MM.1S (cell line): ENCODE results near the gene DPP6.

Source experiments
- DNase-seq: peaks from one replicate; pipeline ENCODE4 v3.0.0-alpha.2; 2015
- H2AFZ ChIP-seq: fragments of 300-600 bp; sonication (generic); 2 replicates; pipeline ENCODE4 v1.6.0; 2016; ENCODE audit warnings: antibody characterized with exemption, low read length
- H3F3A ChIP-seq: fragments of 300-600 bp; sonication (generic); 2 replicates; pipeline ENCODE4 v1.6.1; 2016; ENCODE audit warnings: mild to moderate bottlenecking, antibody characterized with exemption, low read length, moderate library complexity, mixed read lengths; ENCODE audit not compliant: insufficient read depth
- H3K27ac ChIP-seq: fragments of 300-600 bp; sonication (generic); 2 replicates; pipeline ENCODE4 v1.5.1; 2016; ENCODE audit warnings: mild to moderate bottlenecking, low read length
- H3K27me3 ChIP-seq: fragments of 300-600 bp; sonication (generic); replicated peaks from 2 replicates; pipeline ENCODE4 v1.6.0; 2016; ENCODE audit warnings: low read length; ENCODE audit not compliant: insufficient read depth
- H3K36me3 ChIP-seq: fragments of 300-600 bp; sonication (generic); replicated peaks from 2 replicates; pipeline ENCODE4 v1.6.1; 2016; ENCODE audit warnings: mild to moderate bottlenecking, low read length, mixed read lengths; ENCODE audit not compliant: insufficient read depth
- H3K4me1 ChIP-seq: fragments of 300-600 bp; sonication (generic); 2 replicates; pipeline ENCODE4 v1.6.1; 2016; ENCODE audit warnings: low read length, mixed read lengths
- H3K4me2 ChIP-seq: fragments of 300-600 bp; sonication (generic); 2 replicates; pipeline ENCODE4 v1.6.0; 2016; ENCODE audit warnings: low read depth, low read length
- H3K4me3 ChIP-seq: fragments of 300-600 bp; sonication (generic); 2 replicates; pipeline ENCODE4 v1.5.1; 2016; ENCODE audit warnings: low read length, mixed read lengths
- H3K79me2 ChIP-seq: fragments of 300-600 bp; sonication (generic); 2 replicates; pipeline ENCODE4 v1.6.1; 2016; ENCODE audit warnings: mixed run types, low read length, mixed read lengths
- H3K9ac ChIP-seq: fragments of 300-600 bp; sonication (generic); 2 replicates; pipeline ENCODE4 v1.6.1; 2016; ENCODE audit warnings: low read length, mixed read lengths
- H3K9me2 ChIP-seq: fragments of 300-600 bp; sonication (generic); replicated peaks from 2 replicates; pipeline ENCODE4 v1.6.1; 2016; ENCODE audit warnings: mild to moderate bottlenecking, low read length, mixed read lengths; ENCODE audit not compliant: insufficient read depth
- H3K9me3 ChIP-seq: fragments of 300-600 bp; sonication (generic); replicated peaks from 2 replicates; pipeline ENCODE4 v1.6.1; 2016; ENCODE audit warnings: mild to moderate bottlenecking, low read length, mixed read lengths; ENCODE audit not compliant: insufficient read depth
- H4K20me1 ChIP-seq: fragments of 300-600 bp; sonication (generic); 2 replicates; pipeline ENCODE4 v1.6.1; 2016; ENCODE audit warnings: mild to moderate bottlenecking, low read length, moderate library complexity, mixed read lengths; ENCODE audit not compliant: insufficient read depth
- EZH2 ChIP-seq: fragments of 300-600 bp; sonication (generic); optimal IDR thresholded peaks from 2 replicates; pipeline ENCODE3; 2017; ENCODE audit warnings: low read depth, mild to moderate bottlenecking, antibody characterized with exemption, low read length, mixed read lengths
- EZH2phosphoT487 ChIP-seq: fragments of 300-600 bp; sonication (generic); IDR thresholded peaks from 2 replicates; pipeline ENCODE4 v1.6.1; 2018; ENCODE audit warnings: antibody characterized with exemption, low read length
- TF ChIP-seq, protein P1 (sequence below): fragments of 300-600 bp; sonication (generic); IDR thresholded peaks from 2 replicates; pipeline ENCODE4 v1.5.1; 2016; ENCODE audit warnings: antibody characterized with exemption, low read length, mixed read lengths

DPP6 gene

DNA sequence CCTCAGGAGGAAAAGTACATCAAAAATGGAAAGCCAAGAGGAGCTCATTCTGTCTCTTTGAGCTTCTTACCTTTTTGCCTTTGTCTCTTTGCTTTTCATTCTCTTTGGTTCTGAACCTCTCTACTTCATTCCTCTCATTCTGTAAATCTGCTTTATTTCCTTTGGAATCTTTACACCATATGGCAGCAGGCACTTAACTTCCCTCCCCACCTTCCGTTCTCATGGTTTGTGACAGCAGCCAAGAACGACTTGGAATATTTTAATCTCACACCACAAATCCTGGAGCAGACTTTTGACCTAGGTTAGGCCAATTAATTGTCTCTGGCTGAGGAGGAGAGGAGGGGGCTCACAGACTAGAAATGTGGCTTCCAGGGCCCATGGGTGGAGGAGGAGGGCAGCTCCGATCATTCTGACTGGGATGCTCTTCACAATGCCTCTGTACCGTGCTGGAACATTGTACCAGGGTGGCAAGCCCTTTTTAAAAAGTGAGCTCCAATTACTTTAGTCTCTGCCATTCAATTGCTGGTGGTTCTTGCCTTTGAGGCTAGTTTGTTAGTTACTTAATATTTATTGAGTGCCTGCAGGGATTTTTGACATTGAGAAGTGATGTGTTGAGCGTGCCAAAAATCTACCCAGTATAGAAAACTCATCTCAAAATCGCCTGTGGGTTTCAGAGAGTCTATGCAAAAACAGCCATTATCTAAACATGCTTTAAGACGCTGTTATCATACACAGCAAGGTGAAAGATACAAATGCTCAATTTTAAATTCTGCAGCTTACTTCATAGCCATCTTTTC is 386.6 kb downstream of the DPP6 start:
- TF ChIP-seq, protein P1, sequence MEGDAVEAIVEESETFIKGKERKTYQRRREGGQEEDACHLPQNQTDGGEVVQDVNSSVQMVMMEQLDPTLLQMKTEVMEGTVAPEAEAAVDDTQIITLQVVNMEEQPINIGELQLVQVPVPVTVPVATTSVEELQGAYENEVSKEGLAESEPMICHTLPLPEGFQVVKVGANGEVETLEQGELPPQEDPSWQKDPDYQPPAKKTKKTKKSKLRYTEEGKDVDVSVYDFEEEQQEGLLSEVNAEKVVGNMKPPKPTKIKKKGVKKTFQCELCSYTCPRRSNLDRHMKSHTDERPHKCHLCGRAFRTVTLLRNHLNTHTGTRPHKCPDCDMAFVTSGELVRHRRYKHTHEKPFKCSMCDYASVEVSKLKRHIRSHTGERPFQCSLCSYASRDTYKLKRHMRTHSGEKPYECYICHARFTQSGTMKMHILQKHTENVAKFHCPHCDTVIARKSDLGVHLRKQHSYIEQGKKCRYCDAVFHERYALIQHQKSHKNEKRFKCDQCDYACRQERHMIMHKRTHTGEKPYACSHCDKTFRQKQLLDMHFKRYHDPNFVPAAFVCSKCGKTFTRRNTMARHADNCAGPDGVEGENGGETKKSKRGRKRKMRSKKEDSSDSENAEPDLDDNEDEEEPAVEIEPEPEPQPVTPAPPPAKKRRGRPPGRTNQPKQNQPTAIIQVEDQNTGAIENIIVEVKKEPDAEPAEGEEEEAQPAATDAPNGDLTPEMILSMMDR: no peak
- no peak for TF ChIP-seq EZH2
- TF ChIP-seq EZH2phosphoT487: no peak
- Histone ChIP-seq H3K4me1 (no peaks in the 10 kb centered on the region), H3K4me3 (no peak overlapping the region), H2AFZ (no peak overlapping the region), H3K4me2 (no peak overlapping the region), H3K36me3 (no peaks in the 10 kb centered on the region), H3F3A (no peaks in the 10 kb centered on the region), H3K9ac (no peak overlapping the region), H3K9me3 (no peaks in the 10 kb centered on the region), H3K27ac (no peak overlapping the region), H3K9me2 (no peaks in the 10 kb centered on the region), H4K20me1 (no peaks in the 10 kb centered on the region), H3K79me2 (no peaks in the 10 kb centered on the region), H3K27me3 (no peaks in the 10 kb centered on the region)
- DNase-seq: no peak

DNA sequence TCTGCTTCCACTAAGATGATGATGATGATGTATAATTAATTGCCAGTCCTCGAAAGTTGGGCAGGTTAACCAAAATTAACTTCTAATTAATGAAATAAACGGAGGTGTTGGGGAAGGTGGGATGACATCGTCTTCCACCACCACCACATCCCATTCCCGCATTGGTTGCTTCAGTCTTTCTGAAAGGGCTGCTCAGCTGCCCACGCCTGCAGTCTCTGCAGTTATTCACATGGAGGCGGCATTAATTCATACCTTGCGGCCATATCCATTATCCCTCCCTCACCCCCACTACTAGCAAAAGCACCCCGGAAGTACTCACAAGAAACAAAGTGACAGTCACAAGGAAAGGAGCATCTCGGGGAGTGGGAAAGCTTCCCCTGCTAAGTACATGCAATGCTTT is 387.9 kb downstream of the DPP6 start:
- Histone ChIP-seq H3K4me3 (no peak overlapping the region), H3K27ac (no peak overlapping the region), H3F3A (no peaks in the 10 kb centered on the region), H3K9me2 (no peaks in the 10 kb centered on the region), H2AFZ (no peak overlapping the region), H4K20me1 (no peaks in the 10 kb centered on the region), H3K27me3 (no peaks in the 10 kb centered on the region), H3K4me2 (no peak overlapping the region), H3K9ac (no peak overlapping the region), H3K4me1 (no peaks in the 10 kb centered on the region), H3K9me3 (no peaks in the 10 kb centered on the region), H3K79me2 (no peaks in the 10 kb centered on the region), H3K36me3 (no peaks in the 10 kb centered on the region)
- TF ChIP-seq EZH2phosphoT487 (no peak), EZH2 (no peak)
- TF ChIP-seq, protein P1: no peak
- DNase-seq: no peak

DNA sequence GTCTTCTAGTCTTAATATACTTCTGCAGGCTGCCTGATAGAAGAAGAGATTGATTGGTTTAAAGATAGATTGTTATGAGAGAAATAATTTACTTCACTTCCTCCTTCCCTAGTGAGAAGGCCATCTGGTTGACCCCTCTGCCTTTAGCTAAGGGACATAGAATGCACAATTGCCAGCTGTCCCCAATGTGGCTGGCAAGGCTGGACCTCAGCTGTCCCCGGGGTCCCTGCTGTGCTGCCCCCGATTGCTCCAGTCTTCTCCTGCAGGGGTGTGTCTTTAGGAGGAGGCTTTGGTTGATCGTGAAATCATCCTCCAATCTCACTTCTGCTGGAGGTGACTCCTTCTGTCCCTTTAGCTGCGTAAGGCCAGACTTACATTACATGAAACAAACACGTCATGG is 388.5 kb downstream of the DPP6 start:
- Histone ChIP-seq H3K36me3 (no peaks in the 10 kb centered on the region), H3K79me2 (no peaks in the 10 kb centered on the region), H3F3A (no peaks in the 10 kb centered on the region), H3K4me1 (no peaks in the 10 kb centered on the region), H3K27ac (no peak overlapping the region), H3K9me3 (no peaks in the 10 kb centered on the region), H2AFZ (no peak overlapping the region), H3K4me3 (no peak overlapping the region), H3K9ac (no peak overlapping the region), H3K4me2 (no peak overlapping the region), H3K9me2 (no peaks in the 10 kb centered on the region), H4K20me1 (no peaks in the 10 kb centered on the region), H3K27me3 (no peaks in the 10 kb centered on the region)
- TF ChIP-seq, protein P1: no peak
- TF ChIP-seq EZH2phosphoT487: no peak
- no peak for TF ChIP-seq EZH2
- DNase-seq: no peak
